HG02610 (cell line): ENCODE results near the gene TMEM107.

Source experiments
- ATAC-seq: cut with Tn5 transposase; IDR thresholded peaks from one replicate; pipeline ENCODE4 v1.9.1; 2021; ENCODE audit warnings: mild to moderate bottlenecking, moderate library complexity; ENCODE audit not compliant: unreplicated experiment

The TMEM107 gene

GRCh38 chr17:8151641-8152111 lies 24.5 kb downstream of the TMEM107 start:
- no peak for ATAC-seq

- peak; percentile 47 for ATAC-seq
Observed at GRCh38 chr17:8151120-8151640, 25.0 kb downstream of the TMEM107 start.

- no peak for ATAC-seq
Observed at GRCh38 chr17:8150194-8151119, 25.7 kb downstream of the TMEM107 start.

- no peak for ATAC-seq
Observed at GRCh38 chr17:8149419-8150193, 26.6 kb downstream of the TMEM107 start.

- no peak for ATAC-seq
Observed at GRCh38 chr17:8148560-8148959, 27.6 kb downstream of the TMEM107 start.

GRCh38 chr17:8147805-8148404 lies 28.3 kb downstream of the TMEM107 start:
- no peak for ATAC-seq

GRCh38 chr17:8147141-8147804 lies 28.9 kb downstream of the TMEM107 start:
- ATAC-seq: no peak

- no peak for ATAC-seq
Observed at GRCh38 chr17:8146381-8147140, 29.6 kb downstream of the TMEM107 start.

GRCh38 chr17:8145811-8146210 lies 30.4 kb downstream of the TMEM107 start:
- no peak for ATAC-seq

GRCh38 chr17:8144401-8145231 lies 31.6 kb downstream of the TMEM107 start:
- no peak for ATAC-seq

- ATAC-seq: no peak
Observed at GRCh38 chr17:8143581-8144400, 32.4 kb downstream of the TMEM107 start.

- ATAC-seq: no peak
Observed at GRCh38 chr17:8142887-8143580, 33.1 kb downstream of the TMEM107 start.

GRCh38 chr17:8142158-8142886 lies 33.9 kb downstream of the TMEM107 start:
- ATAC-seq: no peak

GRCh38 chr17:8141741-8142140 lies 34.4 kb downstream of the TMEM107 start:
- ATAC-seq: no peak

- ATAC-seq: no peak
Observed at GRCh38 chr17:8141045-8141444, 35.1 kb downstream of the TMEM107 start.

- ATAC-seq: no peak
Observed at GRCh38 chr17:8140065-8141029, 35.8 kb downstream of the TMEM107 start.
